ENCODE data around the gene AZU1.

DNA sequence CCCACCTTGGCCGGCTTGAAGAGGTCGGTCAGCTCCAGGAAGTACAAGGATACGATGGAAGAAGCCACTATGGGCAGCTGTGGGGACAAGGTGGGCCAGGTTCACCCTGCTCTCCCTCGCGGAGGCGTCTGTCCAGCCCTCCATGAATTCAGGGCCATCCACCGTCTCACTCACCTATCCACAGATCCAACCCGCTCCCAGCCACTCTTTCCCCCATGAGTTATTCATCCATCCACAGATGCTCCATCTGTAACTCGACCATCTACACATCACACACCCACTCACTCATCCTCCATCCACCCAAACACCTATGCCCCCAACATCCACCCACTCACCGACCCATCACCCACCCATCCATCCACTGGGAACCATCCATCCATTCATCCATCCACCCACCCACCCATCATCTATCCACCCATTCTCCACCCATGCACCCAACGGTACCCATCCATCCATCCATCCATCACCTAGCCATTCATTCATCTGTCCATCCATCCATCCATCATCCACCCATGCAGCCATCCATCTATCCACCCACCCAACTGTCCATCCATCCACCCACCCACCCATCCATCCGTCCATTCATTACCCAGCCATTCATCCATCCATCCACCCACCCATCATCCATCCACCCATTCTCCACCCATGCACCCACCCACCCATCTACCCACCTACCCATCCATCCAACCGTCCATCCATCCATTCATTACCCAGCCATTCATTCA lies 11.7 kb upstream of the AZU1 start:
- TF ChIP-seq, protein P1, sequence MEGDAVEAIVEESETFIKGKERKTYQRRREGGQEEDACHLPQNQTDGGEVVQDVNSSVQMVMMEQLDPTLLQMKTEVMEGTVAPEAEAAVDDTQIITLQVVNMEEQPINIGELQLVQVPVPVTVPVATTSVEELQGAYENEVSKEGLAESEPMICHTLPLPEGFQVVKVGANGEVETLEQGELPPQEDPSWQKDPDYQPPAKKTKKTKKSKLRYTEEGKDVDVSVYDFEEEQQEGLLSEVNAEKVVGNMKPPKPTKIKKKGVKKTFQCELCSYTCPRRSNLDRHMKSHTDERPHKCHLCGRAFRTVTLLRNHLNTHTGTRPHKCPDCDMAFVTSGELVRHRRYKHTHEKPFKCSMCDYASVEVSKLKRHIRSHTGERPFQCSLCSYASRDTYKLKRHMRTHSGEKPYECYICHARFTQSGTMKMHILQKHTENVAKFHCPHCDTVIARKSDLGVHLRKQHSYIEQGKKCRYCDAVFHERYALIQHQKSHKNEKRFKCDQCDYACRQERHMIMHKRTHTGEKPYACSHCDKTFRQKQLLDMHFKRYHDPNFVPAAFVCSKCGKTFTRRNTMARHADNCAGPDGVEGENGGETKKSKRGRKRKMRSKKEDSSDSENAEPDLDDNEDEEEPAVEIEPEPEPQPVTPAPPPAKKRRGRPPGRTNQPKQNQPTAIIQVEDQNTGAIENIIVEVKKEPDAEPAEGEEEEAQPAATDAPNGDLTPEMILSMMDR (conservative IDR thresholded peaks at IDR 0.05; ENCODE audit: low read length): no peak
- no peak for TF ChIP-seq EZH2phosphoT487 (IDR thresholded peaks at IDR 0.05; ENCODE audit: borderline replicate concordance)

All from Loucy (cell line).